CD14-positive monocyte (primary cell): ENCODE results near the gene ABCB10. TPM values are rescaled to one million over a fixed set of nuclear protein-coding genes. Genes with fewer than 3 reads are reported as not detected.

Experiments used
- DNase-seq, 3 donors: peaks; one replicate each; pipeline ENCODE4 v3.0.0-alpha.2; 2011 to 2022
- H2AFZ ChIP-seq: 2 replicates; pipeline ENCODE4 v1.6.0; 2012; ENCODE audit warnings: mild to moderate bottlenecking, low read depth, low read length, inconsistent platforms; ENCODE audit not compliant: insufficient read depth, poor library complexity, severe bottlenecking
- H3K27ac ChIP-seq, 2 donors: 1 replicate in 1 of 2; 2 replicates in 1 of 2; pipeline ENCODE4 v1.5.1; 2012 to 2013; ENCODE audit warnings: low read length in 2 of 2, control low read depth in 1 of 2, inconsistent platforms in 1 of 2, low read depth in 1 of 2, mild to moderate bottlenecking in 1 of 2
- H3K27me3 ChIP-seq, 2 donors: one replicate each; pipeline versions ENCODE4 v1.6.0 to v1.6.1; 2011 to 2013; ENCODE audit warnings: low read length in 2 of 2; ENCODE audit not compliant: control insufficient read depth in 2 of 2, insufficient read depth in 2 of 2
- H3K36me3 ChIP-seq, 2 donors: replicated peaks in 1 of 2; 1 replicate in 1 of 2; 2 replicates in 1 of 2; pipeline versions ENCODE4 v1.5.1 to v1.6.1; 2012 to 2013; ENCODE audit warnings: low read length in 2 of 2, control low read depth in 1 of 2, inconsistent platforms in 1 of 2, mild to moderate bottlenecking in 1 of 2; ENCODE audit not compliant: insufficient read depth in 2 of 2, control insufficient read depth in 1 of 2
- H3K4me1 ChIP-seq, 2 donors: 1 replicate in 1 of 2; 2 replicates in 1 of 2; pipeline versions ENCODE4 v1.5.1 to v1.6.1; 2012 to 2013; ENCODE audit warnings: low read length in 2 of 2, control low read depth in 1 of 2, inconsistent platforms in 1 of 2, mild to moderate bottlenecking in 1 of 2, moderate library complexity in 1 of 2; ENCODE audit not compliant: insufficient read depth in 2 of 2, control insufficient read depth in 1 of 2
- H3K4me2 ChIP-seq: replicated peaks from 2 replicates; pipeline ENCODE3; 2012; ENCODE audit warnings: low read length, moderate library complexity, mild to moderate bottlenecking; ENCODE audit not compliant: poor library complexity, severe bottlenecking; ENCODE audit errors: extremely low read depth
- H3K4me3 ChIP-seq, 3 experiments: fragments of 200-600 bp in 1 of 3; sonication (generic) in 1 of 3; replicated peaks in 1 of 3; 1 replicate in 2 of 3; 2 replicates in 1 of 3; pipeline ENCODE4 v1.5.1; 2011 to 2013; ENCODE audit warnings: low read length in 3 of 3, mild to moderate bottlenecking in 3 of 3, control low read depth in 2 of 3, low read depth in 2 of 3, inconsistent platforms in 1 of 3, moderate library complexity in 1 of 3
- H3K79me2 ChIP-seq: 2 replicates; pipeline ENCODE4 v1.6.0; 2012; ENCODE audit warnings: mild to moderate bottlenecking, control low read depth, inconsistent platforms, low read length, moderate library complexity; ENCODE audit not compliant: insufficient read depth
- H3K9ac ChIP-seq: 2 replicates; pipeline ENCODE4 v1.6.0; 2017; ENCODE audit warnings: low read length, mild to moderate bottlenecking; ENCODE audit not compliant: insufficient read depth, poor library complexity, severe bottlenecking
- H3K9me3 ChIP-seq, 2 donors: replicated peaks in 1 of 2; 1 replicate in 1 of 2; 2 replicates in 1 of 2; pipeline versions ENCODE4 v1.5.1 to v1.6.1; 2012 to 2013; ENCODE audit warnings: low read length in 2 of 2, control low read depth in 1 of 2; ENCODE audit not compliant: control insufficient read depth in 1 of 2, insufficient read depth in 1 of 2
- H4K20me1 ChIP-seq: 2 replicates; pipeline ENCODE4 v1.6.0; 2012; ENCODE audit warnings: mild to moderate bottlenecking, low read length, control low read depth, moderate library complexity; ENCODE audit not compliant: insufficient read depth
- H3K27ac Mint-ChIP-seq, 7 donors: one replicate each; pipeline ENCODE4 v1.8.0; 2020; ENCODE audit warnings: mild to moderate bottlenecking in 7 of 7, mixed read lengths in 7 of 7, moderate library complexity in 6 of 7, inconsistent platforms in 2 of 7
- H3K27me3 Mint-ChIP-seq, 3 donors: one replicate each; pipeline ENCODE4 v1.8.0; 2021 to 2022; ENCODE audit warnings: low read depth in 3 of 3, mild to moderate bottlenecking in 3 of 3, mixed read lengths in 3 of 3, moderate library complexity in 3 of 3, inconsistent platforms in 1 of 3
- H3K36me3 Mint-ChIP-seq, 2 donors: one replicate each; pipeline ENCODE4 v1.8.0; 2020; ENCODE audit warnings: mixed read lengths in 2 of 2, inconsistent platforms in 1 of 2, mild to moderate bottlenecking in 1 of 2
- H3K4me1 Mint-ChIP-seq: one replicate; pipeline ENCODE4 v1.8.0; 2020; ENCODE audit warnings: mild to moderate bottlenecking, mixed read lengths
- H3K4me3 Mint-ChIP-seq, 2 donors: one replicate each; pipeline ENCODE4 v1.8.0; 2020; ENCODE audit warnings: mild to moderate bottlenecking in 2 of 2, mixed read lengths in 2 of 2, moderate library complexity in 1 of 2
- H3K9me3 Mint-ChIP-seq, 7 donors: one replicate each; pipeline ENCODE4 v1.8.0; 2020 to 2022; ENCODE audit warnings: mixed read lengths in 7 of 7, mild to moderate bottlenecking in 6 of 7, moderate library complexity in 6 of 7, inconsistent platforms in 2 of 7
- CTCF ChIP-seq: fragments of 200-600 bp; IDR thresholded peaks from one replicate; pipeline ENCODE4 v1.8.0; 2022; ENCODE audit warnings: antibody characterized with exemption, mild to moderate bottlenecking
- WGBS: methylation state at CpG from one replicate; pipeline ENCODE4 v1.1.5; 2013; ENCODE audit warnings: missing lambda C conversion rate; ENCODE audit not compliant: insufficient coverage; 5-methylcytosine and 5-hydroxymethylcytosine counted together
- intact Hi-C, 2 donors: fragments of 100-400 bp; cut with micrococcal nuclease; formaldehyde crosslinking; loops; one replicate each; pipeline versions ENCODE4 v1.15.0 to v1.15.1; 2023
- polyA plus RNA-seq, 3 donors: library from polyadenylated mRNA; depleted of rRNA in 1 of 3; unstranded in 2 of 3; stranded (reverse) in 1 of 3; fragments of 300-500 nt in 2 of 3; fragments of >200 nt in 1 of 3; fragmentation: Illumina TruSeq in 2 of 3; gene quantifications; 1 replicate in 2 of 3; 2 replicates in 1 of 3; pipeline ENCODE4 v1.2.3, GENCODE V29; 2012 to 2021

Gene ABCB10
- polyA plus RNA-seq, 3 donors = 5.4 to 12.9 (median 11.4) TPM

- Histone ChIP-seq H3K27ac (no peak overlapping the region), H3K36me3 (peaks cover 72 to 91% of the 10 kb centered on the region in 2 donors), H3K9me3 (no peaks in the 10 kb centered on the region), H3K4me1 (no peaks in the 10 kb centered on the region), H3K27me3 (no peaks in the 10 kb centered on the region), H3K79me2 (no peaks in the 10 kb centered on the region), H3K4me3 (no peak overlapping the region), H3K9ac (no peak overlapping the region), H4K20me1 (peaks cover 5% of the 10 kb centered on the region), H2AFZ (no peak overlapping the region), H3K4me2 (no peak overlapping the region)
- no peaks in the 10 kb centered on the region for H3K9me3 Mint-ChIP-seq
- H3K4me1 Mint-ChIP-seq = no peaks in the 10 kb centered on the region
- intact Hi-C loops = no loop called here
- H3K27ac Mint-ChIP-seq = no peak overlapping the region
- no peak for TF ChIP-seq CTCF
- DNase-seq = no peak
- peaks cover 75 to 82% of the 10 kb centered on the region in 2 donors for H3K36me3 Mint-ChIP-seq
- WGBS = 100% methylated on average over 1 of the region's 2 CpGs
- H3K4me3 Mint-ChIP-seq = no peak overlapping the region
- H3K27me3 Mint-ChIP-seq = peaks cover 0 to 6% (median 0%) of the 10 kb centered on the region in 3 donors
Measured at GRCh38 chr1:229474509-229474908, 84.0 kb downstream of the ABCB10 start.

DNA sequence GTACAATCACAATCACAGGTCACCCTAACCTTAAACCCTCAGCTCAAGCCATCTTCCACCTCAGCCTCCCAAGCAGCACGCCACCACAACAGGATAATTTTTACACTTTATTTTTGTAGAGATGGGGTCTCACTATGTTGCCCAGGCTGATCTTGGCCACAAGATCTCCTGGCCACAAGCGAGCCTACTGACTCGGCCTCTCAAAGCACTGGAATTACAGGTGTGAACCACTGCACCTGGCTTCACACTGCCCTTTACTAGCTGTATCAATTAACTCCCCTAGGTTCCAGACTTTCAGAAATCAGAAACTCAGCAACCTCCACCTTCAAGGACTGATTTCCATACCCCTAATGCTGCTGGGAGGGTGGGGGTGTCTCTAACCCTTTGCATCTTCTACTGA is 87.3 kb downstream of the ABCB10 start:
- H3K4me1 ChIP-seq = no peaks in the 10 kb centered on the region
- no peaks in the 10 kb centered on the region for H3K9me3 Mint-ChIP-seq
- no peaks in the 10 kb centered on the region for H4K20me1 ChIP-seq
- H2AFZ ChIP-seq = no peak overlapping the region
- H3K9me3 ChIP-seq = no peaks in the 10 kb centered on the region
- intact Hi-C loops = no loop called here
- DNase-seq = no peak
- H3K27me3 Mint-ChIP-seq = peaks cover 0 to 5% (median 0%) of the 10 kb centered on the region in 3 donors
- peaks cover 85 to 93% of the 10 kb centered on the region in 2 donors for H3K36me3 Mint-ChIP-seq
- no peaks in the 10 kb centered on the region for H3K27me3 ChIP-seq
- H3K27ac Mint-ChIP-seq = no peak overlapping the region
- H3K4me3 ChIP-seq = no peak overlapping the region
- H3K79me2 ChIP-seq = no peaks in the 10 kb centered on the region
- no peak overlapping the region for H3K27ac ChIP-seq
- WGBS = 100% methylated on average over 2 of the region's 3 CpGs
- H3K4me1 Mint-ChIP-seq = no peaks in the 10 kb centered on the region
- H3K36me3 ChIP-seq = peaks cover 70 to 95% of the 10 kb centered on the region in 2 donors
- TF ChIP-seq CTCF = no peak
- no peak overlapping the region for H3K4me2 ChIP-seq
- H3K4me3 Mint-ChIP-seq = no peak overlapping the region
- H3K9ac ChIP-seq = no peak overlapping the region
